HepG2 (cell line): ENCODE measurements around the gene TBC1D25. TPM values are rescaled to one million over a fixed set of nuclear protein-coding genes. Genes with fewer than 3 reads are reported as not detected.

Experiments used
- ATAC-seq: fragments of 200-7000 bp; cut with Tn5 transposase; 3 replicates; pipeline ENCODE4 v1.9.1; 2020; ENCODE audit warnings: mild to moderate bottlenecking, moderate library complexity
- BruUV-seq: library from RNA; stranded (reverse); fragments of 400-500 nt; replicated peaks from 2 replicates; lab custom pipeline; 2021; lab: Mats Ljungman, UMichigan
- CTCF ChIA-PET: fragments of 300-600 bp; formaldehyde crosslinking; extraction: SDS; loops from one replicate; lab custom pipeline; 2021; ENCODE audit warnings: low total read pairs, inconsistent platforms, low intra/inter-chr PET ratio; lab: Yijun Ruan, JAX
- POLR2A ChIA-PET: fragments of 350-600 bp; sonication (Branson Sonifier 250); formaldehyde crosslinking; loops from one replicate; lab custom pipeline; 2020; ENCODE audit warnings: antibody characterized with exemption, inconsistent platforms; lab: Yijun Ruan, JAX
- DNase-seq: peaks from one replicate; pipeline ENCODE4 v3.0.0-alpha.2; 2015; ENCODE audit warnings: low spot score
- FAIRE-seq: peaks from 3 replicates; lab custom pipeline; 2011; peaks lifted over from hg19 to GRCh38; lab: Jason Lieb, UNC
- H2AFZ ChIP-seq: one replicate; pipeline ENCODE4 v1.6.1; 2011; ENCODE audit warnings: low read length, inconsistent platforms
- H3K27ac ChIP-seq: fragments of 300-600 bp; 3 replicates; pipeline ENCODE4 v1.8.0; 2011; ENCODE audit warnings: mixed run types, mild to moderate bottlenecking, mixed read lengths, low read length, inconsistent platforms; ENCODE audit not compliant: insufficient read depth; ENCODE audit errors: extremely low read length
- H3K27me3 ChIP-seq, 2 experiments: fragments of 200-600 bp in 1 of 2; 2 replicates in 1 of 2; 3 replicates in 1 of 2; pipeline versions ENCODE4 v1.6.0 to v1.8.0; 2011; ENCODE audit warnings: low read length in 2 of 2, mild to moderate bottlenecking in 2 of 2, moderate library complexity in 2 of 2, inconsistent platforms in 1 of 2; ENCODE audit not compliant: insufficient read depth in 2 of 2, control insufficient read depth in 1 of 2
- H3K36me3 ChIP-seq, 2 experiments: fragments of 200-600 bp in 1 of 2; replicated peaks in 1 of 2; 2 replicates in 1 of 2; 3 replicates in 1 of 2; pipeline versions ENCODE4 v1.5.1 to v1.8.0; 2011; ENCODE audit warnings: low read length in 2 of 2, inconsistent platforms in 1 of 2; ENCODE audit not compliant: insufficient read depth in 2 of 2, control insufficient read depth in 1 of 2
- H3K4me1 ChIP-seq: 2 replicates; pipeline ENCODE4 v1.5.1; 2012; ENCODE audit warnings: low read length, inconsistent platforms; ENCODE audit not compliant: insufficient read depth
- H3K4me2 ChIP-seq: 2 replicates; pipeline ENCODE4 v1.6.0; 2011; ENCODE audit warnings: low read depth, low read length, inconsistent platforms
- H3K4me3 ChIP-seq, 3 experiments: fragments of 200-600 bp in 1 of 3; sonication (generic), shearing (Covaris generic) in 1 of 3; replicated peaks in 1 of 3; 2 replicates each; pipeline ENCODE4 v1.5.1; 2011 to 2016; ENCODE audit warnings: low read length in 3 of 3, inconsistent platforms in 2 of 3, low read depth in 2 of 3, mild to moderate bottlenecking in 2 of 3, control low read depth in 1 of 3, mixed read lengths in 1 of 3; ENCODE audit not compliant: insufficient read depth in 1 of 3
- H3K79me2 ChIP-seq: one replicate; pipeline ENCODE4 v1.6.1; 2011; ENCODE audit warnings: low read length, inconsistent platforms; ENCODE audit not compliant: insufficient read depth
- H3K9ac ChIP-seq: 2 replicates; pipeline ENCODE4 v1.6.0; 2011; ENCODE audit warnings: mild to moderate bottlenecking, low read depth, low read length, inconsistent platforms; ENCODE audit not compliant: insufficient read depth
- H3K9me3 ChIP-seq: 2 replicates; pipeline ENCODE4 v1.5.1; 2012; ENCODE audit warnings: mild to moderate bottlenecking, low read length
- H4K20me1 ChIP-seq: 2 replicates; pipeline ENCODE4 v1.6.0; 2011; ENCODE audit warnings: inconsistent platforms, mild to moderate bottlenecking, low read length, moderate library complexity; ENCODE audit not compliant: insufficient read depth
- ATRX ChIP-seq: sonication (generic); formaldehyde crosslinking; IDR thresholded peaks from 2 replicates; pipeline ENCODE4 v1.4.0; 2020; ENCODE audit warnings: missing genetic modification reagents, borderline replicate concordance
- CREB1 ChIP-seq, 2 experiments: fragments of 450-650 bp in 1 of 2; IDR thresholded peaks; 2 replicates each; pipeline ENCODE4 v1.6.1; 2016 to 2017; ENCODE audit warnings: control low read depth in 1 of 2, mild to moderate bottlenecking in 1 of 2, missing compliant biosample characterization in 1 of 2, missing genetic modification characterization in 1 of 2
- HCFC1 ChIP-seq: fragments of 150-350 bp; IDR thresholded peaks from 2 replicates; pipeline ENCODE4 v1.6.1; 2014; ENCODE audit warnings: low read depth, low read length
- TOE1 ChIP-seq: sonication (generic); formaldehyde crosslinking; IDR thresholded peaks from 2 replicates; pipeline ENCODE4 v1.4.0; 2020; ENCODE audit warnings: mild to moderate bottlenecking, missing genetic modification reagents
- ZNF10 ChIP-seq: sonication (generic); formaldehyde crosslinking; IDR thresholded peaks from 2 replicates; pipeline ENCODE4 v1.4.0; 2020; ENCODE audit warnings: mild to moderate bottlenecking, low read depth, missing genetic modification reagents, borderline replicate concordance
- ZNF33B ChIP-seq: sonication (generic); formaldehyde crosslinking; IDR thresholded peaks from 2 replicates; pipeline ENCODE4 v1.5.1; 2020; ENCODE audit warnings: mild to moderate bottlenecking, missing genetic modification reagents
- ZNF451 ChIP-seq: sonication (generic); formaldehyde crosslinking; IDR thresholded peaks from 2 replicates; pipeline ENCODE4 v1.5.0; 2020; ENCODE audit warnings: mild to moderate bottlenecking, missing genetic modification reagents
- ZNF841 ChIP-seq: sonication (generic); formaldehyde crosslinking; IDR thresholded peaks from 2 replicates; pipeline ENCODE4 v1.8.1; 2023; ENCODE audit warnings: missing genetic modification reagents, borderline replicate concordance
- WGBS: methylation state at CpG from one replicate; pipeline ENCODE4 v1.1.6; 2017; ENCODE audit warnings: low lambda C conversion rate; 5-methylcytosine and 5-hydroxymethylcytosine counted together
- in situ Hi-C: cut with HindIII; loops from 2 replicates; pipeline ENCODE4 v1.10.0; 2017; ENCODE audit warnings: low pct_unique_long_range_greater_than_20kb; ENCODE audit not compliant: extremely low pct_ligation_motif_present
- intact Hi-C: fragments of 100-400 bp; cut with micrococcal nuclease; formaldehyde crosslinking; loops from one replicate; pipeline ENCODE4 v1.10.0; 2022; ENCODE audit not compliant: unreplicated experiment
- polyA plus RNA-seq, 8 experiments: library from polyadenylated mRNA; depleted of rRNA in 3 of 8; stranded (reverse) in 7 of 8; unstranded in 1 of 8; fragments of >200 nt; fragmentation: Illumina TruSeq in 4 of 8; extraction: Trizol in 4 of 8; gene quantifications; 2 replicates each; pipeline versions ENCODE4 v1.2.1 to v1.2.3, GENCODE V29; 2011 to 2016; ENCODE audit warnings: low read depth in 4 of 8, missing spikeins in 1 of 8, mixed read lengths in 1 of 8; ENCODE audit not compliant: insufficient read depth in 1 of 8
- total RNA-seq, 5 experiments: library from RNA; depleted of rRNA; stranded (reverse); fragments of >200 nt; fragmentation: Illumina TruSeq; extraction: Trizol; gene quantifications; 2 replicates each; pipeline ENCODE4 v1.2.3, GENCODE V29; 2016; ENCODE audit warnings: low read depth in 1 of 5
- TF ChIP-seq, protein P1 (sequence below): sonication (generic); formaldehyde crosslinking; IDR thresholded peaks from 2 replicates; pipeline ENCODE4 v1.9.0; 2021; ENCODE audit warnings: missing genetic modification reagents, mild to moderate bottlenecking, borderline replicate concordance
- TF ChIP-seq, protein P2 (sequence below): sonication (generic); formaldehyde crosslinking; IDR thresholded peaks from 2 replicates; pipeline ENCODE4 v1.4.0; 2020; ENCODE audit warnings: missing genetic modification reagents
- TF ChIP-seq, protein P3 (sequence below): sonication (generic); formaldehyde crosslinking; IDR thresholded peaks from 2 replicates; pipeline ENCODE4 v1.5.0; 2020; ENCODE audit warnings: missing genetic modification reagents
- TF ChIP-seq, protein P4 (sequence below): sonication (generic); formaldehyde crosslinking; IDR thresholded peaks from 2 replicates; pipeline ENCODE4 v1.5.1; 2020; ENCODE audit warnings: missing genetic modification reagents, mild to moderate bottlenecking, borderline replicate concordance
- TF ChIP-seq, protein P5 (sequence below): sonication (generic); formaldehyde crosslinking; IDR thresholded peaks from 2 replicates; pipeline ENCODE4 v1.8.0; 2023; ENCODE audit warnings: mild to moderate bottlenecking, missing genetic modification reagents

The TBC1D25 gene
- total and polyA plus RNA-seq, 2 of the 13 experiments (the other 11 are each of a cell fraction or from before 2014, with no cell fraction given): 3.5 to 4.7 TPM

DNA sequence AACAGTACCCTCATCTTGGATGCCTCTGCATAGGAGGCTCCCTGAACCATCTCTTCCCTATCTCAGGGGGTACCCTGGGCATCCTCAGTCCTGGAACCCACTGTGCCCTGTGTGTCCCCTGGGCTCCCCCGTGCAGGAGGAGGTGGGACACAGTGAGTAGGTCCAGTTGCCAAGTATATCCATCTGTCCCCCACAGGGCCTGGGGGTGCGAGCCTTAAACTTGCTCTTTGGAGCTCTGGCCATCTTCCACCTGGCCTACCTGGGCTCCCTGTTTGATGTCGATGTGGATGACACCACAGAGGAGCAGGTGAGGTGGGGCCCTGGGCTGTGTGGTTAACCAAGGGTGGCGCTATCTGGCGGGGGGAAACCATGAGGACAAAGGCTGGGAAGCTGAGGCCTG lies 22.5 kb upstream of the TBC1D25 start:
- intact Hi-C loops: no loop called here
- peaks cover 8% of the 10 kb centered on the region for H3K4me1 ChIP-seq
- no TSS peak for BruUV-seq

More for the DNA sequence above, 22.5 kb upstream of the TBC1D25 start:
- in situ Hi-C loops: no loop called here
- no peak for ATAC-seq
- Histone ChIP-seq H4K20me1 (no peaks in the 10 kb centered on the region), H3K9ac (no peak overlapping the region), H3K36me3 (no peaks in the 10 kb centered on the region), H3K79me2 (peaks cover 1% of the 10 kb centered on the region), H3K27ac (no peak overlapping the region), H3K4me3 (no peak overlapping the region), H3K4me2 (no peak overlapping the region), H3K27me3 (no peaks in the 10 kb centered on the region), H2AFZ (no peak overlapping the region), H3K9me3 (no peaks in the 10 kb centered on the region)
- no peak for DNase-seq
- TF ChIP-seq, protein P1, sequence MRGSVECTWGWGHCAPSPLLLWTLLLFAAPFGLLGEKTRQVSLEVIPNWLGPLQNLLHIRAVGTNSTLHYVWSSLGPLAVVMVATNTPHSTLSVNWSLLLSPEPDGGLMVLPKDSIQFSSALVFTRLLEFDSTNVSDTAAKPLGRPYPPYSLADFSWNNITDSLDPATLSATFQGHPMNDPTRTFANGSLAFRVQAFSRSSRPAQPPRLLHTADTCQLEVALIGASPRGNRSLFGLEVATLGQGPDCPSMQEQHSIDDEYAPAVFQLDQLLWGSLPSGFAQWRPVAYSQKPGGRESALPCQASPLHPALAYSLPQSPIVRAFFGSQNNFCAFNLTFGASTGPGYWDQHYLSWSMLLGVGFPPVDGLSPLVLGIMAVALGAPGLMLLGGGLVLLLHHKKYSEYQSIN (CRISPR knock-in tag): no peak
- TF ChIP-seq, protein P2, sequence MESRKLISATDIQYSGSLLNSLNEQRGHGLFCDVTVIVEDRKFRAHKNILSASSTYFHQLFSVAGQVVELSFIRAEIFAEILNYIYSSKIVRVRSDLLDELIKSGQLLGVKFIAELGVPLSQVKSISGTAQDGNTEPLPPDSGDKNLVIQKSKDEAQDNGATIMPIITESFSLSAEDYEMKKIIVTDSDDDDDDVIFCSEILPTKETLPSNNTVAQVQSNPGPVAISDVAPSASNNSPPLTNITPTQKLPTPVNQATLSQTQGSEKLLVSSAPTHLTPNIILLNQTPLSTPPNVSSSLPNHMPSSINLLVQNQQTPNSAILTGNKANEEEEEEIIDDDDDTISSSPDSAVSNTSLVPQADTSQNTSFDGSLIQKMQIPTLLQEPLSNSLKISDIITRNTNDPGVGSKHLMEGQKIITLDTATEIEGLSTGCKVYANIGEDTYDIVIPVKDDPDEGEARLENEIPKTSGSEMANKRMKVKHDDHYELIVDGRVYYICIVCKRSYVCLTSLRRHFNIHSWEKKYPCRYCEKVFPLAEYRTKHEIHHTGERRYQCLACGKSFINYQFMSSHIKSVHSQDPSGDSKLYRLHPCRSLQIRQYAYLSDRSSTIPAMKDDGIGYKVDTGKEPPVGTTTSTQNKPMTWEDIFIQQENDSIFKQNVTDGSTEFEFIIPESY (CRISPR knock-in tag): no peak
- TF ChIP-seq TOE1 (CRISPR knock-in tag): no peak
- TF ChIP-seq CREB1 (IDR thresholded peaks at IDR 0.05): no peak
- TF ChIP-seq CREB1 (CRISPR knock-in tag; IDR thresholded peaks at IDR 0.05): no peak
- TF ChIP-seq, protein P3, sequence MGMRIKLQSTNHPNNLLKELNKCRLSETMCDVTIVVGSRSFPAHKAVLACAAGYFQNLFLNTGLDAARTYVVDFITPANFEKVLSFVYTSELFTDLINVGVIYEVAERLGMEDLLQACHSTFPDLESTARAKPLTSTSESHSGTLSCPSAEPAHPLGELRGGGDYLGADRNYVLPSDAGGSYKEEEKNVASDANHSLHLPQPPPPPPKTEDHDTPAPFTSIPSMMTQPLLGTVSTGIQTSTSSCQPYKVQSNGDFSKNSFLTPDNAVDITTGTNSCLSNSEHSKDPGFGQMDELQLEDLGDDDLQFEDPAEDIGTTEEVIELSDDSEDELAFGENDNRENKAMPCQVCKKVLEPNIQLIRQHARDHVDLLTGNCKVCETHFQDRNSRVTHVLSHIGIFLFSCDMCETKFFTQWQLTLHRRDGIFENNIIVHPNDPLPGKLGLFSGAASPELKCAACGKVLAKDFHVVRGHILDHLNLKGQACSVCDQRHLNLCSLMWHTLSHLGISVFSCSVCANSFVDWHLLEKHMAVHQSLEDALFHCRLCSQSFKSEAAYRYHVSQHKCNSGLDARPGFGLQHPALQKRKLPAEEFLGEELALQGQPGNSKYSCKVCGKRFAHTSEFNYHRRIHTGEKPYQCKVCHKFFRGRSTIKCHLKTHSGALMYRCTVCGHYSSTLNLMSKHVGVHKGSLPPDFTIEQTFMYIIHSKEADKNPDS: no peak
- TF ChIP-seq HCFC1: no peak
- TF ChIP-seq ATRX (CRISPR knock-in tag): no peak
- no peak for TF ChIP-seq ZNF10 (CRISPR knock-in tag)
- no peak for TF ChIP-seq ZNF451 (CRISPR knock-in tag)
- TF ChIP-seq ZNF841 (CRISPR knock-in tag): no peak
- TF ChIP-seq, protein P4, sequence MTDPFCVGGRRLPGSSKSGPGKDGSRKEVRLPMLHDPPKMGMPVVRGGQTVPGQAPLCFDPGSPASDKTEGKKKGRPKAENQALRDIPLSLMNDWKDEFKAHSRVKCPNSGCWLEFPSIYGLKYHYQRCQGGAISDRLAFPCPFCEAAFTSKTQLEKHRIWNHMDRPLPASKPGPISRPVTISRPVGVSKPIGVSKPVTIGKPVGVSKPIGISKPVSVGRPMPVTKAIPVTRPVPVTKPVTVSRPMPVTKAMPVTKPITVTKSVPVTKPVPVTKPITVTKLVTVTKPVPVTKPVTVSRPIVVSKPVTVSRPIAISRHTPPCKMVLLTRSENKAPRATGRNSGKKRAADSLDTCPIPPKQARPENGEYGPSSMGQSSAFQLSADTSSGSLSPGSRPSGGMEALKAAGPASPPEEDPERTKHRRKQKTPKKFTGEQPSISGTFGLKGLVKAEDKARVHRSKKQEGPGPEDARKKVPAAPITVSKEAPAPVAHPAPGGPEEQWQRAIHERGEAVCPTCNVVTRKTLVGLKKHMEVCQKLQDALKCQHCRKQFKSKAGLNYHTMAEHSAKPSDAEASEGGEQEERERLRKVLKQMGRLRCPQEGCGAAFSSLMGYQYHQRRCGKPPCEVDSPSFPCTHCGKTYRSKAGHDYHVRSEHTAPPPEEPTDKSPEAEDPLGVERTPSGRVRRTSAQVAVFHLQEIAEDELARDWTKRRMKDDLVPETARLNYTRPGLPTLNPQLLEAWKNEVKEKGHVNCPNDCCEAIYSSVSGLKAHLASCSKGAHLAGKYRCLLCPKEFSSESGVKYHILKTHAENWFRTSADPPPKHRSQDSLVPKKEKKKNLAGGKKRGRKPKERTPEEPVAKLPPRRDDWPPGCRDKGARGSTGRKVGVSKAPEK (CRISPR knock-in tag): no peak
- TF ChIP-seq, protein P5, sequence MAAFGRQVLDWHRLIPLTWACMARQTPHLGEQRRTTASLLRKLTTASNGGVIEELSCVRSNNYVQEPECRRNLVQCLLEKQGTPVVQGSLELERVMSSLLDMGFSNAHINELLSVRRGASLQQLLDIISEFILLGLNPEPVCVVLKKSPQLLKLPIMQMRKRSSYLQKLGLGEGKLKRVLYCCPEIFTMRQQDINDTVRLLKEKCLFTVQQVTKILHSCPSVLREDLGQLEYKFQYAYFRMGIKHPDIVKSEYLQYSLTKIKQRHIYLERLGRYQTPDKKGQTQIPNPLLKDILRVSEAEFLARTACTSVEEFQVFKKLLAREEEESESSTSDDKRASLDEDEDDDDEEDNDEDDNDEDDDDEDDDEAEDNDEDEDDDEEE (CRISPR knock-in tag): no peak
- TF ChIP-seq ZNF33B (CRISPR knock-in tag): no peak
- POLR2A ChIA-PET: no interaction called here
- CTCF ChIA-PET: no interaction called here
- no peak for FAIRE-seq
- 100% methylated on average over 1 of the region's 5 CpGs for WGBS
